Measurements from ENCODE around the gene PPP1R16B. TPM values are rescaled to one million over a fixed set of nuclear protein-coding genes. Genes with fewer than 3 reads are reported as not detected.
"Not testable (repeated sequence)": the region's sequence is repeated elsewhere in the genome, so short reads cannot be mapped to it uniquely, and the experiment has no call there.

PPP1R16B gene
- total RNA-seq, 1 experiment from 2014 or later: 0.02 TPM

DNA sequence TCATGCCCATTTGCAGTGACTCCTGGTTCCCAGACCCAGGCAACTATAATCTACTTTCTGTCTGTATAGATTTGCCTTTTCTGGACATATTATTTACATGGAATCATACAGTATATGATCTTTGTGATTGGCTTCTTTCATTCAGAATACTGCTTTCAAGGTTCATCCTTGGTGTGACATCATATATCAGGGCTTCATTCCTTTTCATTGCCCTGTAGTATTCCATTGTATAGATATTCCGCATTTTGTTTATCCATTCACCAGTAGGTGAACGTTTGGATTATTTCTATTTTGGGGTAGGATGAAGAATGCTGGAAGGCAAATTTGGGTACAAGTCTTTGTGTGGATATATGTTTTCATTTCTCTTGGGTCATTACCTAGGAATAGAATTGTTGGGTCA lies 36.1 kb downstream of the PPP1R16B start:
- DNase-seq (ENCODE audit: extremely low read depth, low read depth): no peak

DNA sequence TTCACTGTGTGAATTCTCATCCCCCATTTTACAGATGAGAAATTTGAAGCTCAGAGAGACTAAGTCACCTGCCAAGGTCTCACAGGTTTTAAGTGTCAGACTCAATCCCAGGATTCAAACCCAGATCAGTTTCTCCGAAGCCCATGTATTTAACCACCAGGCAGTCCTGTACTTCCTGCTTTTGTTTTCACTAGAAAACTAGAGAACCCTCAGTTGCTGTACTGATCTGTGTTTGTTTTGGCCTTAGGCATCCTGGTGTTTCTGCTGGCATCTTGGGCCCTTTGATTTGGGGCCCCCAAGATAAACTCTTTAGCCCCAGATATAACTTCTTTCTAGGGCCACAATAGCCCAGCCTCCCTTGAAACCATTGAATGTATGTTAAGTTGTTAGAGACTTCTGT lies 36.5 kb downstream of the PPP1R16B start:
- no peak for DNase-seq (ENCODE audit: extremely low read depth, low read depth)

- no peak for DNase-seq (ENCODE audit: extremely low read depth, low read depth)
These were observed 37.1 kb downstream of the PPP1R16B start for GRCh38 chr20:38842558-38842981.

DNA sequence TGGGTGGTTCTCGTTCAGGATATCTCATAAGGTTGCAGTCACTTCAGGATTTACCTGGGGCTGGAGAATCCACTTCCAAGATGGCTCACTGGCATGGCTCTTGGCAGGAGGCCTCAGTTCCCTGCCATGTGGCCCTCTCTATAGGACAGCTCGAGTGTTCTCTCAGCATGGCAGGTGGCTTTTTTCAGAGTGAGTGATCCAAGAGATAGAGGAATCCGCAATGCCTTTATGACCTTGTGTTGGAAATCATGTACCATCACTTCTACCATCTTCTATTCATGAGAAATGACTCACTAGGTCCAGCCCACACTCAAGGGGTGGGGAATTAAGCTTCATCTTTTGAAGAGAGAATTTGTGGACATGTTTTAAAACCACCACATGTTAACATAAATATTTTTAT lies 37.8 kb downstream of the PPP1R16B start:
- no peak for DNase-seq (ENCODE audit: extremely low read depth, low read depth)

- no peak for DNase-seq (ENCODE audit: extremely low read depth, low read depth)
These were observed 39.5 kb downstream of the PPP1R16B start for GRCh38 chr20:38844963-38845362.

DNA sequence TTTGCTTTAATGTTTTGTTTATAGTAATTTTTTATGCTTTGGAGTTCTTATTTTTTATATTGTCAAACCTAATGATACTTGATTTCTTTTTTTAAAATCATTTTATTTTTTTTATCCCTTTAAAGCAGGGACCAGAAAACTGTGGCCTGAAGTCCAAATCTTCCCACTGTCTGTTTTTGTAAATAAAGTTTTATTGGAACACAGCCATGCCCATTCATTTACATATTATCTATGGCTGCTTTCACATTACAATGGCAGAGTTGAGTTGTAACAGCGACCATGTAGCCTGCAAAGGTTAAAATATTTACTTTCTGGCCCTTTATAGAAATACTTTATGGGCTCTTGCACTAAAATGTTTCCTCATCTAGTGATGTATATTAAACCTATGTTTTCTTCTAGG lies 42.3 kb downstream of the PPP1R16B start:
- DNase-seq (ENCODE audit: extremely low read depth, low read depth): no peak

DNA sequence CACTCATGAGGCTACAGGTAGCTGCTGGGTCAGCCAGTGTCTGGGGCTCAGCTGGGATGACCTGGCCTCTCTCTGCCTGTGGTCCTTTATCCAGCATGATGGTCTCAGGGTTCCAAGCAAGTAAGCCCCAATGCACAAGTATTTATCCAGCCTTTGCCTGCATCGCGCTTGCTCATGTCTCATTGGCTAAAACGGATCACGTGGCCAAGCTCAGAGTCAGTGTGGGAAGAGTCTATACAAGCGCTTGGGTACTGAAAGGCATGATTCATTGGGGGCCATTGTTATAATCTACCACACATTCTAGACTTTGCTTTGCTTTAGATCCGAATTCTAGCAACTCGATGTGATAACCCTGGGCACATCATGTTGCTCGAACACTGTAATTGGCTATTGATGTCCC lies 48.3 kb downstream of the PPP1R16B start:
- no peak for DNase-seq (ENCODE audit: extremely low read depth, low read depth)

DNA sequence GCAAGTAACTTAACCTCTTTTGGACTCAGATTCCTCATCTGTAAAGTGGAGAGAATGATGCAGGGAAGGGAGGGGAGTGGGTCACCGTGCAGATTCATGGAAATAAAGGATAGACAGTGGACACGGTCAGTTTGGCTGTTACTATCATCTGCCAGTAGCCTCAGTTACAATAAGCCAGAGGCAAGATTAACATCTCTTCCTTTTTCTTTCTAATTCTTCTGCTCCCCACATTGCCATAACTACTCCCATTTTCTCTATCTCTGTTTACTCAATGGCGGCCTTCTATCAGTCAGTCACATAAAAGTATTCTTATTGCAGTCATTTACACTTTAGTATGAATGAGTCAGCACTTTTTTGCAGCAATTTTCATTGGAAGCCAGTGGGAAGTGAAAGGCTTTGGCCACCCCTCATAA lies 49.2 kb downstream of the PPP1R16B start:
- DNase-seq (ENCODE audit: extremely low read depth, low read depth): no peak

DNA sequence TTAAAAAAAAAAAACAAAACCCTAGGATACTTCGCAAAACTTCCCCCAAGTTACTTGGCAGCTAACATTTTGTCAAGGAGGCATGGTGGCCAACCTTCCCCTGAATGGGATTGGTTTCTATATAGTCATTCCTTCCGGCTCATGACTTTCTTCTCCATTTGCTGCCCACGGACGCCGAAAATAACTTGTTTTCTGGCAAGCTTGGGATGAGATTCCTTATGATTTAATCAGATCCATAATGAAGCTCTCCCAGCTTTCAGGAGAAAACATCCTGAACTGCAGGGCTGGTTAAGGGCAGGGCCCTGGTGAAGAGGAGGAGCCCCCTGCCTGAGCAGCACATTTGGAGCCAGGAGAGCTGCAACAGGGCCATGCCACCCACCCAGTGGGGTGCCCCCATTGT lies 49.9 kb downstream of the PPP1R16B start:
- no peak for DNase-seq (ENCODE audit: extremely low read depth, low read depth)

GRCh38 chr20:38856570-38856969 lies 51.1 kb downstream of the PPP1R16B start:
- no peak for DNase-seq (ENCODE audit: extremely low read depth, low read depth)

DNA sequence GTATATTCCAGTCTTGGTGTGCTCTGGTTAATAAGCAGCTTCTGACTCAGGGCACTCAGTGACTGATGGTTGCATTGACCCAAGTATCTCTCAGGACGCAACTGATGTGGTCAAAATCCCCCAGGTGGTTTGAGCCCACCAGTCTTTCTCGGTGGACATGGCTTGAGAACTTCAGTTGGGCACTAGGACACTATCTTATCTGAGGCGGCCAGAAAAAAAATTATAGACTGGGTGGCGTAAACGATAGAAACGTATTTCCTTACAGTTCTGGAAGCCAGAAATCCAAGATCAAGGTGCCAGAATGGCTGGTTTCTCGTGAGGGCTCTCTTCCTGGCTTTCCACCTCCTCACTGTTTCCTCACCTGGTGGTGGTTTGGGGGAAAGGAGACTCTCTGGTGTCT lies 52.2 kb downstream of the PPP1R16B start:
- DNase-seq (ENCODE audit: extremely low read depth, low read depth): no peak

GRCh38 chr20:38859070-38859690 lies 53.7 kb downstream of the PPP1R16B start:
- DNase-seq (ENCODE audit: extremely low read depth, low read depth): no peak

DNA sequence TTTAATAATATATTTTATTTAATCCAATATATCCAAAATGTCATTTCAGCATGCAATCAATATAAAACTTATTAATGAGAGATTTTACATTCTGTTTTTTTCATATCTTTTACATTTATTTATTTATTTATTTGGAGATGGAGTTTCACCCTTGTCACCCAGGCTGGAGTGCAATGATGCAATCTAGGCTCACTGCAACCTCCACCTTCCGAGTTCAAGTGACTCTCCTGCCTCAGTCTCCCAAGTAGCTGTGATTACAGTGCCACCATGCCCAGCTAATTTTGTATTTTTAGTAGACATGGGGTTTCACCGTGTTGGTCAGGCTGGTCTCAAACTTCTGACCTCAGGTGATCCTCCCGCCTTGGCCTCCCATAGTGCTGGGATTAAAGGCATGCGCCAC lies 54.4 kb downstream of the PPP1R16B start:
- DNase-seq (ENCODE audit: extremely low read depth, low read depth): not testable (repeated sequence)

DNA sequence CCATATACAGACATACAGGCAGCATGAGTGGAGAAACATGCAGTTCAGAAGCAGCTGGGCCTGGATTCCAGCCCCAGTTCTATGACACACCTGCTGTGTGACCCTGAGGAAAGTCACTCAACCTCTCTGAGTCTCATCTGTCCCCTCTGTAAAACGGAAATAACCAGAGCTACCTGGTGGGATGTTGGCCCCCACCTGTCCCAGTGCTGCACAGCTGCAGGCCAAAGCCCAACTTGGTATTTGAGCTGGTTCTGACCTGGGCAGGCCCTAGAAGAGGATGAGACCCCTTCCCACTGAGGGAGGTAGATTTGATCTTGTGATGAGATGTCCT lies 55.5 kb downstream of the PPP1R16B start:
- DNase-seq (ENCODE audit: extremely low read depth, low read depth): no peak

GRCh38 chr20:38862226-38862625 lies 56.7 kb downstream of the PPP1R16B start:
- DNase-seq (ENCODE audit: extremely low read depth, low read depth): no peak

- no peak for DNase-seq (ENCODE audit: extremely low read depth, low read depth)
These were observed 57.7 kb downstream of the PPP1R16B start for GRCh38 chr20:38863024-38863851.

GRCh38 chr20:38864662-38865061 lies 59.2 kb downstream of the PPP1R16B start:
- DNase-seq (ENCODE audit: extremely low read depth, low read depth): no peak

DNA sequence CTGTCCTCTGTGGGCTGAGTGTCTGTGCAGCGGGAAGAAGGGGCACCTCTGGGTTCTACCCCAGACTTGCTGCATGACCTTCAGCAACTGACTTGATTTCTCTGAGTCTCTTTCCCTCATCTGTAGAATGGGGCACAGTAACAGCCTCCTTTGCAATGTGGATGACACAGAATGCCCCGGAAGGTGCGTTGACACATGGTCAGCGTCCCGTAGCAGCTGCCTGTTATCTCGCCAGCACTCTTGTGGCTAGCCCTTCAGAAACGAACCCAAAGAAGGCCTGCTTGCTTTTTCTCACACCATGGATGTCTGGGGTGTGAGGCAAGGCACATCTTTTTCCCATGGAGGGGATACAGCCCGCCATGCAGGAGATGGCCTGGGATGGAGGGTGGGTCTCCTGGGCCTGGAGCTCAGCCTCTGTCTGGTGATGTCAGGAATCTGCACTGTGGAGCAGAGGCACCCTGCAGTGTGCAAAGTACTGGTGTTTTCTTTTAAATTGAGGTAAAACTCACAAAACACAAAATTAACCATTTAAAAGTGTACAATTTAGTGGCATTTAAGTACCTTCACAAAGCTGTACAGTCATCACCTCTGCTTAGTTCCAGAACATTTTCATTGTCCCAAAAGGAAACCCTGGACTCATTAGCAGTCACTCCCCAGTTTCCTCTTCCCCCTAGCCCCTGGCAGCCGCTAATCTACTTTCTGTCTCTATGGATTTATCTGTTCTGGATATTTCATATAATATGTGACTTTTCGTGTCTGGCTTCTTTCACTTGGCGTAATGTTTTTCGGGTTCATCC lies 61.0 kb downstream of the PPP1R16B start:
- DNase-seq (ENCODE audit: extremely low read depth, low read depth): no peak

- no peak for DNase-seq (ENCODE audit: extremely low read depth, low read depth)
These were observed 61.5 kb downstream of the PPP1R16B start for GRCh38 chr20:38867062-38867359.

DNA sequence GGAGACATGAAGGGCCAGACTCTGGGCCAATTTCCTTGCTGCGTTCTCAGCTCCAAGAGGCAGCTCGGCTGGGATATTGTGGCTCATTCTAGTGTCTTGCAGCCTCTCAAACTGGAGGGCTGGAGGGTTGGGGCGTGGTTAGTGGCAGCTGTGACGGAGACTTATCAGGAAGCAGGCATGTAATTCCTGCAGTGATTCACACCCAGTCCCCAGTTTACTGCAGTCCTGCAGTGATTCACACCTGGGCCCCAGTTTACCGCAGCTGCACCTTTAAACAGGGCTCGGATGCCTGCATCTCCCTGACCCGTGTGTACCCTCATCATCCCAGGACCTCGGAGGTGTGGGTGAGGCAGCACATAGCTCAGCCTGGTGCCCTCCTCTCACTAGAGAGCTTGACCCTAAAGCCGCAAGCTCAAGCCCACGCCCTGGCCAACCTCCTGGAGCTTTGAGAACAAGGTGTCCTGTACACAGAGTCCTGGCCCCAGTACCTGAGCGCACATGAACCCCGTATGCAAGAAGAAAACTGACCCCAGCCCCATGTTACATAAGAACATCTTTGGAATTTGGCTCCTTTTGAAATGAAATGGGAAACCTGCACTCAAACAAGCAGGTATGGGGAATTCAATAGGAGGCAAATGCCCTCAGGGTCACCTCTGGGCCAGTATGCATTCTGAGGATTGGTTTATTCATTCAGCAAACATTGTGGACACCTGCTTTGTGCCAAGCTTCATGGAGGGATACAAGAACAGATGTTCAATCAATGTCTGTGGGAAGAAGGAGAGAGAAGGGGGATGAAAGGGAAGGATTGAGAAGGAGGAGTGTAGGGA lies 65.4 kb downstream of the PPP1R16B start:
- DNase-seq (ENCODE audit: extremely low read depth, low read depth): no peak

DNA sequence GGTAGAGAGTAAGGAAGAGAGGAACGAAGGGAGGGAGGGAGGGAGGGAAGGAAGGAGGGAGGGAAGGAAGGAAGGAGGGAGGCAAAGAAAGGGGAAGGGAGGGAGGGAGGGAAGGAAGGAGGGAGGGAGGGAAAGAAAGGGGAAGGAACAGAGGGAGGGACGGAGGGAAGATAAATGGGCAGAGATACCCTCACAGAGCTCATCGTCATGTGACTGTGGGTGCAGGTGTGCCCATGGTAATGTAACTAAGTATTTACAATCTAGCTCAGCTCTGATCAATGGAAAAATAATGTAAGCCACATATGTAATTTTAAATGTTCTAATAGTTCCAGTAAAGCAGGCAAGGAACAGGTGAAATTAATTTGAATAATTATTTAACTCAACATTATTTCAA lies 66.1 kb downstream of the PPP1R16B start:
- DNase-seq (ENCODE audit: extremely low read depth, low read depth): no peak
